ENCODE data around the gene CYP1B1. TPM values are rescaled to one million over a fixed set of nuclear protein-coding genes. Genes with fewer than 3 reads are reported as not detected.
"Not testable (repeated sequence)": the region's sequence is repeated elsewhere in the genome, so short reads cannot be mapped to it uniquely, and the experiment has no call there.

CYP1B1 gene
- total RNA-seq, 3 donors from 2014 or later = 1.6 to 15.0 (median 13.8) TPM

DNA sequence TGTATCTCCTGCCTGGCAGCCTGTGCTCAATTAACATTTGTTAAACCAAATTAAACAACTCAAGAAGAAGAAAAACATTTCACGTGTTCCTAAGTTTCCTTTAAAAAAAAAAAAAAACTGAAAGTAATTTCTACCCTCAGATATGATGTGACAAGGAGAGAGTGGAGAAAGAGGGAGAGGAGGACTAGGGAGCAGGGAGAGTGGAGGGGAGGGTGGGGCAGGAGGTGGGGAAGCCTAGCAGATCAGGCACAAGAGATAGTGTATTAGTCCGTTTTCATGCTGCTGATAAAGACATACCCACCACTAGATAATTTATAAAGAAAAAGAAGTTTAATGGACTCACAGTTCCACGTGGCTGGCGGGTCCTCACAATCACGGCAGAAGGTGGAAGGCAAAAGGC, 46.4 kb downstream of the CYP1B1 start:
- H3K36me3 ChIP-seq (ENCODE audit: low read depth) = no peaks in the 10 kb centered on the region
- H3K4me1 ChIP-seq (ENCODE audit: low read depth) = no peaks in the 10 kb centered on the region
- intact Hi-C loops (cut with DNase I, micrococcal nuclease) = no loop called here
- H3K4me3 ChIP-seq = no peak overlapping the region
- TF ChIP-seq, protein P1, sequence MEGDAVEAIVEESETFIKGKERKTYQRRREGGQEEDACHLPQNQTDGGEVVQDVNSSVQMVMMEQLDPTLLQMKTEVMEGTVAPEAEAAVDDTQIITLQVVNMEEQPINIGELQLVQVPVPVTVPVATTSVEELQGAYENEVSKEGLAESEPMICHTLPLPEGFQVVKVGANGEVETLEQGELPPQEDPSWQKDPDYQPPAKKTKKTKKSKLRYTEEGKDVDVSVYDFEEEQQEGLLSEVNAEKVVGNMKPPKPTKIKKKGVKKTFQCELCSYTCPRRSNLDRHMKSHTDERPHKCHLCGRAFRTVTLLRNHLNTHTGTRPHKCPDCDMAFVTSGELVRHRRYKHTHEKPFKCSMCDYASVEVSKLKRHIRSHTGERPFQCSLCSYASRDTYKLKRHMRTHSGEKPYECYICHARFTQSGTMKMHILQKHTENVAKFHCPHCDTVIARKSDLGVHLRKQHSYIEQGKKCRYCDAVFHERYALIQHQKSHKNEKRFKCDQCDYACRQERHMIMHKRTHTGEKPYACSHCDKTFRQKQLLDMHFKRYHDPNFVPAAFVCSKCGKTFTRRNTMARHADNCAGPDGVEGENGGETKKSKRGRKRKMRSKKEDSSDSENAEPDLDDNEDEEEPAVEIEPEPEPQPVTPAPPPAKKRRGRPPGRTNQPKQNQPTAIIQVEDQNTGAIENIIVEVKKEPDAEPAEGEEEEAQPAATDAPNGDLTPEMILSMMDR (IDR thresholded peaks at IDR 0.05) = no peak
- DNase-seq (no peak), ATAC-seq (no peak)
- H3K9me3 ChIP-seq = no peaks in the 10 kb centered on the region

DNA sequence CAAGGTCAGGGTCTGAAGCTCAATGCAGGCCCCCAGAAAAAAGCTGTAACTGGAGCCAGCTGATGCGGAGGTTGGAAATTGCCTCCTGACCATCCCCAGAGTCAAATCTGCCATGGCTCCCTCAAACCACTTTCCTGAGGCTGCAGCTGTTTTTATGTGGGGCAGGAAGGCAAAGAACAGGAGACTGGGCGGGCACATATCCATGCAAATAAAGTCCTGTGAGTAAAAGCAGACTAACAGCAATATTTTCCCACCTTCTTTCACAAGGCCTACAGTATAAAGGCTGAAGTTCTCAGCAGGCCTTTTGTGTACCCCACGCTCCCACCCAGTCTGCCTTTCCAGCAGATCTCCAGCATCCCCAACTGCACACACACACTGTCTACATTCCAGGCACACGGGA, 47.1 kb downstream of the CYP1B1 start:
- TF ChIP-seq, protein P1 (IDR thresholded peaks at IDR 0.05) = no peak
- no peaks in the 10 kb centered on the region for H3K4me1 ChIP-seq (ENCODE audit: low read depth)
- no peak for ATAC-seq

DNA sequence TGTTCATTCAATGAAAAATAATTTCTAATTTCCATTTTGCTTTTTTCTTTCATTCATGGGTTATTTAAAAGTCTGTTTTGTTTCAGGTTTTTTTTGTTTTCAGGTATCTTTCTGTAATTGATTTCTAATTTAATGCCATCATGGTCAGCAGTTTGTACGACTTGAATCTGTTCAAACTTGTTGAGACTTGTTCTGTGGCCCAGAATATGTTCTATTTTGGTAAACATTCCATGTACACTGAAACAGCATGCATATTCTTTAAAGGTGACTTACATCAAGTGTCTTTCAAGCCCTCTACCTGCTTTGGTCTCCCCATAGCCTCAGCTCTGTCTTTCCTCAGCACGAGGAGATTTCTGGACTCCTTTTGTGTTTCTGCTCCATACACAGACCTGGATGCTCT, 49.1 kb downstream of the CYP1B1 start:
- H3K9me3 ChIP-seq = no peaks in the 10 kb centered on the region
- no peak overlapping the region for H3K4me3 ChIP-seq
- TF ChIP-seq, protein P1 (IDR thresholded peaks at IDR 0.05) = no peak
- DNase-seq (no peak), ATAC-seq (no peak)
- H3K4me1 ChIP-seq (ENCODE audit: low read depth) = no peaks in the 10 kb centered on the region
- H3K36me3 ChIP-seq (ENCODE audit: low read depth) = no peaks in the 10 kb centered on the region
- intact Hi-C loops (cut with DNase I, micrococcal nuclease) = no loop called here

More for the DNA sequence above, 47.1 kb downstream of the CYP1B1 start:
- intact Hi-C loops (cut with DNase I, micrococcal nuclease) = no loop called here
- H3K36me3 ChIP-seq (ENCODE audit: low read depth) = no peaks in the 10 kb centered on the region
- H3K4me3 ChIP-seq = no peak overlapping the region
- H3K9me3 ChIP-seq = no peaks in the 10 kb centered on the region
- DNase-seq = no peak

DNA sequence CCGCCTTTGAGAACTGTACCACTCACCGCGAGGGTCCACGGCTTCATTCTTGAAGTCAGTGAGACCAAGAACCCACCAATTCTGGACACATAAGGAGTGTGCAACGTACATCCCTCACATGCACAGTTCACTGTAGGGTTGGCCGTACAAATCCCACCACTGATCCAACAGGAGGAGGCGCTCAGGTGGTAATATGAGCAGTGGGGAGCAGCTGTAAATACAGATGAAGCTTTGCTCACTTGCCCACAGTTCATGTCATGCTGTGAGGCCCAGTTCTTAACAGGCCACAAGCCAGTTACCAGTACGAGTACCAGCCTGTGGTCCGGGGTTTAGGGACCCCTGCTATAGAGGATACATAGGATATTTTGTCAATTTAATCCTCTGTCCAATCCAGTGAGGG, 54.4 kb downstream of the CYP1B1 start:
- no peaks in the 10 kb centered on the region for H3K9me3 ChIP-seq
- no peak for ATAC-seq
- H3K4me1 ChIP-seq (ENCODE audit: low read depth) = no peaks in the 10 kb centered on the region
- TF ChIP-seq, protein P1 (IDR thresholded peaks at IDR 0.05) = no peak
- no peak overlapping the region for H3K4me3 ChIP-seq
- no peak for DNase-seq
- H3K36me3 ChIP-seq (ENCODE audit: low read depth) = no peaks in the 10 kb centered on the region
- intact Hi-C loops (cut with DNase I, micrococcal nuclease) = no loop called here

DNA sequence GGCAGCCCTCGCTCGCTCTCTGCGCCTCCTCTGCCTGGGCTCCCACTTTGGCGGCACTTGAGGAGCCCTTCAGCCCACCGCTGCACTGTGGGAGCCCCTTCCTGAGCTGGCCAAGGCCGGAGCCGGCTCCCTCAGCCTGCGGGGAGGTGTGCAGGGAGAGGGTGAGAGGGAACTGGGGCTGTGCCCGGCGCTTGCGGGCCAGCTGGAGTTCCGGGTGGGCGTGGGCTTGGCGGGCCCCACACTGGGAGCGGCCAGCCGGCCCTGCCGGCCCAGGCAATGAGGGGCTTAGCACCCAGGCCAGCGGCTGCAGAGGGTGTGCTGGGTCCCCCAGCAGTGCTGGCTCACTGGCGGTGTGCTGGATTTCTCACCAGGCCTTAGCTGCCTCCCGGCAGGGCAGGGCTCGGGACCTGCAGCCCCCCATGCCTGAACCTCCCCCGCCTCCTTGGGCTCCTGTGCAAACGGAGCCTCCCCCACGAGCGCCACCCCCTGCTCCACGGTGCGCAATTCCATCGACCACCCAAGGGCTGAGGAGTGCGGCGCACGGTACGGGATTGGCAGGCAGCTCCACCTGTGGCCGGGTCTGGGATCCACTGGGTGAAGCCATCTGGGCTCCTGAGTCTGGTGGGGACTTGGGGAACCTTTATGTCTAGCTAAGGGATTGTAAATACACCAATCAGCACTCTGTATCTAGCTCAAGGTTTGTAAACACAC, 55.4 kb downstream of the CYP1B1 start:
- intact Hi-C loops (cut with DNase I, micrococcal nuclease); ATAC-seq; H3K4me1 ChIP-seq (ENCODE audit: low read depth); H3K9me3 ChIP-seq; DNase-seq; H3K4me3 ChIP-seq; H3K36me3 ChIP-seq (ENCODE audit: low read depth): not testable (repeated sequence)

DNA sequence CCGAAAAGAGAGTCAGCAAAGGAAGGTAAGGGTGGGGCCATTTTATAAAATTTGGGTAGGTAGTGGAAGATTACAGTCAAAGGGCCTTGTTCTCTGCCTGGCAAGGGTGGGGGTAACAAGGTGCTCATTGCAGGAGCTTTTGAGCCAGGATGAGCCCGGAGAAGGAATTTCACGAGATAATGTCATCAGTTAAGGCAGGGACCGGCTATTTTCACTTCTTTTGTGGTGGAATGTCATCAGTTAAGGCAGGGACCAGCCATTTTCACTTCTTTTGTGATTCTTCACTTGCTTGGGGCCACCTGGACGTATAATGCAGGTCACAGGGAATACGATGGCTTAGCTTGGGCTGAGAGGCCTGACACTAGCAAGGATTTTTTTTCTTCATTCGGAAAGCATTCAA, 58.1 kb downstream of the CYP1B1 start:
- DNase-seq = no peak
- H3K4me1 ChIP-seq (ENCODE audit: low read depth) = no peaks in the 10 kb centered on the region
- intact Hi-C loops (cut with DNase I, micrococcal nuclease) = no loop called here
- TF ChIP-seq, protein P1 (IDR thresholded peaks at IDR 0.05) = no peak
- no peaks in the 10 kb centered on the region for H3K36me3 ChIP-seq (ENCODE audit: low read depth)
- no peak for ATAC-seq
- no peaks in the 10 kb centered on the region for H3K9me3 ChIP-seq
- no peak overlapping the region for H3K4me3 ChIP-seq

Other genes with a start within 250 kb of the CYP1B1 start
- gene RMDN2, start 150.9 kb downstream of the CYP1B1 start, total RNA-seq = 10 to 100 TPM; 22.8 to 46.2 (median 28.5) TPM